Activated CD4-positive, alpha-beta memory T cell treated with anti-CD3 and anti-CD28 coated beads, Interleukin-2, amount 10 ng/mL, durations not matched to agents 7 days and 5 days (primary cell): ENCODE data around the gene PGAM4. TPM values are rescaled to one million over a fixed set of nuclear protein-coding genes. Genes with fewer than 3 reads are reported as not detected.

ENCODE experiments used
- CTCF ChIA-PET: fragments of 350-600 bp; sonication (Branson Sonifier 250); formaldehyde crosslinking; loops from one replicate; lab custom pipeline; 2021; ENCODE audit warnings: antibody characterized with exemption, inconsistent platforms; lab: Charles Lee
- POLR2A ChIA-PET: fragments of 350-600 bp; sonication (Branson Sonifier 250); formaldehyde crosslinking; loops from one replicate; lab custom pipeline; 2021; ENCODE audit warnings: antibody characterized with exemption; lab: Charles Lee
- DNase-seq: peaks from one replicate; pipeline ENCODE4 v3.0.0-alpha.2; 2020
- H3K27ac Mint-ChIP-seq: one replicate; pipeline ENCODE4 v1.8.0; 2021; ENCODE audit warnings: mild to moderate bottlenecking, mixed read lengths
- H3K27me3 Mint-ChIP-seq: one replicate; pipeline ENCODE4 v1.8.0; 2021; ENCODE audit warnings: mixed read lengths
- H3K36me3 Mint-ChIP-seq: one replicate; pipeline ENCODE4 v1.8.0; 2021; ENCODE audit warnings: low read depth, mixed read lengths
- H3K4me1 Mint-ChIP-seq: one replicate; pipeline ENCODE4 v1.8.0; 2021; ENCODE audit warnings: mixed read lengths
- H3K4me3 Mint-ChIP-seq: one replicate; pipeline ENCODE4 v1.8.0; 2021; ENCODE audit warnings: mild to moderate bottlenecking, mixed read lengths
- H3K9me3 Mint-ChIP-seq: one replicate; pipeline ENCODE4 v1.8.0; 2021; ENCODE audit warnings: mixed read lengths
- total RNA-seq, 2 experiments: library from RNA; stranded (reverse); gene quantifications; one replicate each; pipeline ENCODE4 v1.2.3, GENCODE V29; 2021

Gene PGAM4
- total RNA-seq, result under 1 TPM in 1 of 2 experiments, not detected in 1; 0.43 TPM

GRCh38 chrX:77969538-77969937 is at the start of gene PGAM4:
TSS of gene PGAM4 (minus strand) at chrX:77969638. CDS start at chrX:77969638, 0 bp downstream.
- Mint-ChIP-seq H3K9me3 (no peaks in the 10 kb centered on the region), H3K4me3 (no peak within 1 kb of the TSS)

GRCh38 chrX:78011846-78012245 is 42.4 kb upstream of the PGAM4 start:
- no peaks in the 10 kb centered on the region for H3K9me3 Mint-ChIP-seq
- no peak for DNase-seq
- H3K36me3 Mint-ChIP-seq, result peaks cover 10% of the 10 kb centered on the region
- no peaks in the 10 kb centered on the region for H3K4me1 Mint-ChIP-seq
- H3K27me3 Mint-ChIP-seq, result no peaks in the 10 kb centered on the region
- POLR2A ChIA-PET, result no interaction called here
- CTCF ChIA-PET, result no interaction called here
- no peak overlapping the region for H3K27ac Mint-ChIP-seq
- H3K4me3 Mint-ChIP-seq, result no peak overlapping the region

More at GRCh38 chrX:77969538-77969937, at the start of gene PGAM4:
- POLR2A ChIA-PET, result no interaction called here
- CTCF ChIA-PET, result no interaction called here
- Mint-ChIP-seq H3K36me3 (peaks cover 21% of the 10 kb centered on the region), H3K4me1 (peaks cover 6% of the 10 kb centered on the region), H3K27ac (no peak within 1 kb of the TSS), H3K27me3 (no peaks in the 10 kb centered on the region)
- no peak for DNase-seq

GRCh38 chrX:77979870-77980269 is 10.4 kb upstream of the PGAM4 start:
- Mint-ChIP-seq H3K9me3 (peaks cover 2% of the 10 kb centered on the region), H3K4me3 (no peak overlapping the region), H3K27ac (no peak overlapping the region), H3K4me1 (no peaks in the 10 kb centered on the region), H3K36me3 (peaks cover 9% of the 10 kb centered on the region), H3K27me3 (no peaks in the 10 kb centered on the region)
- CTCF ChIA-PET, result no interaction called here
- POLR2A ChIA-PET, result no interaction called here
- DNase-seq, result no peak

DNA sequence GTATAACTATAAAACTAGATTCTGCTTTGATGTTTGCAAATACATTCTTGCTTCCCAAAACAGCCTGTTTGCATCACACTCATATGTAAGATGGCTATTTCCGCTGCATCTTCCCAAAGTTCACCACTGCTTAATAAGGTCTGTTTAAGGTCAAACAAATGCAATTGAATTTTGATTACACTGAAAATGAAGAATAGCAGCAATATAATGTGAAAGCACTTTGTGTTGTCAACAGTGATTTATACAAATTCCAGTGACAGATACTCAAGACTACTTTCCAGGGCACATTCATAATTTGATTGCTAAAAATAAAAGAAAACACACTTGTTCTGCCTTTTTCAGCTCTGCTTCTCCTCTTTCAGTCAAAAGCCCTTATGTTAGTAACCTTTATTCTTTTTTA is 8.1 kb upstream of the PGAM4 start:
- peaks cover 2% of the 10 kb centered on the region for H3K9me3 Mint-ChIP-seq
- no peak overlapping the region for H3K27ac Mint-ChIP-seq
- CTCF ChIA-PET, result no interaction called here
- no peak for DNase-seq
- no peak overlapping the region for H3K4me3 Mint-ChIP-seq
- H3K36me3 Mint-ChIP-seq, result peaks cover 14% of the 10 kb centered on the region
- POLR2A ChIA-PET, result no interaction called here
- H3K4me1 Mint-ChIP-seq, result no peaks in the 10 kb centered on the region
- no peaks in the 10 kb centered on the region for H3K27me3 Mint-ChIP-seq

DNA sequence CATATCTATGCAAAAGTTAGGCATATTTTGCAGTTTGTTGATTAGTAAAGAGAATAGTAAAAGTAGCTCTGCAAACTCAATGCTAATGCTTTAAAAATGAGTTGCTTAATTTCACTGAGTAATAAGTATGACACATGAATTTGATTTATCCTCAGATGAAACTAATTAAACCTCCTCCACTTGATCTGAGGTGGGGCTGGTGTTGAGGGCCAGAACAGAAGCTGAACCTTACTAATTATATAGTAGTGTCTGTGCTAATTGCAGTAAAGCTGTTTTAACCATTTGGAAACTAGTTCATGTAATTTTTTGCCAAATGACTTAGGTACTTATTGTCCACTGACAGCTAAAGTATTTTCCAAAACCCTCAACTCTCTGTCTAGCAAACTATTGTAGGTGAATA is 7.7 kb upstream of the PGAM4 start:
- no peak overlapping the region for H3K27ac Mint-ChIP-seq
- H3K36me3 Mint-ChIP-seq, result peaks cover 14% of the 10 kb centered on the region
- H3K27me3 Mint-ChIP-seq, result no peaks in the 10 kb centered on the region
- no peak overlapping the region for H3K4me3 Mint-ChIP-seq
- POLR2A ChIA-PET, result no interaction called here
- CTCF ChIA-PET, result no interaction called here
- DNase-seq, result no peak
- peaks cover 2% of the 10 kb centered on the region for H3K9me3 Mint-ChIP-seq
- H3K4me1 Mint-ChIP-seq, result no peaks in the 10 kb centered on the region

DNA sequence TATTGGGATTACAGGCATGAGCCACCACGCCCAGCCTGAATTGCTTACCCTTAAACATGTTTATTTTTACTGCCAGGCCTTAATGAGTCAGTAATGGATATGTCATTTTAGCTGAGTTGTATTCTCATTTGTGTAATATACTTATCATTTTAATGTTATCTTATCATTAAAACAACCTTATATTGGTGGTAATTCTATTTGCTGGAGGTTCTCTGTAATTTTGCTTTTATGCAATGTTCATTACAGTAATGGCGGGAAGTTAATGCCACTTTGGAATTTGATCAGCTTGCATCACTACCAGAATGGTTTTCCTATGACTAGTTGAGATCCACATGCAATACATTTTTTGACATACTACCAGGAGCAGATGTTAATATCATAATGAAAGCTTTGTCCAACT is 6.3 kb upstream of the PGAM4 start:
- Mint-ChIP-seq H3K4me1 (no peaks in the 10 kb centered on the region), H3K9me3 (peaks cover 2% of the 10 kb centered on the region), H3K27me3 (no peaks in the 10 kb centered on the region), H3K27ac (no peak overlapping the region), H3K4me3 (no peak overlapping the region), H3K36me3 (peaks cover 19% of the 10 kb centered on the region)
- no peak for DNase-seq
- ChIA-PET POLR2A (no interaction called here), CTCF (no interaction called here)

GRCh38 chrX:77967631-77968030 is 1.8 kb downstream of the PGAM4 start:
- H3K27me3 Mint-ChIP-seq, result no peaks in the 10 kb centered on the region
- no peak for DNase-seq
- H3K36me3 Mint-ChIP-seq, result peaks cover 20% of the 10 kb centered on the region
- H3K4me3 Mint-ChIP-seq, result no peak overlapping the region
- peaks cover 11% of the 10 kb centered on the region for H3K4me1 Mint-ChIP-seq
- H3K9me3 Mint-ChIP-seq, result no peaks in the 10 kb centered on the region
- H3K27ac Mint-ChIP-seq, result no peak overlapping the region
- CTCF ChIA-PET, result no interaction called here
- POLR2A ChIA-PET, result no interaction called here

- no peak overlapping the region for H3K4me3 Mint-ChIP-seq
- H3K4me1 Mint-ChIP-seq, result peaks cover 24% of the 10 kb centered on the region
- CTCF ChIA-PET, result no interaction called here
- H3K27ac Mint-ChIP-seq, result no peak overlapping the region
- H3K27me3 Mint-ChIP-seq, result no peaks in the 10 kb centered on the region
- no peak for DNase-seq
- POLR2A ChIA-PET, result no interaction called here
- H3K9me3 Mint-ChIP-seq, result no peaks in the 10 kb centered on the region
- H3K36me3 Mint-ChIP-seq, result peaks cover 18% of the 10 kb centered on the region
These were observed 3.1 kb downstream of the PGAM4 start for GRCh38 chrX:77966361-77966760.

GRCh38 chrX:77962068-77962902 is 7.2 kb downstream of the PGAM4 start:
- peak overlapping the region; percentile 83 for H3K27ac Mint-ChIP-seq
- POLR2A ChIA-PET, result interaction anchor here (1.4 kb wide), 1 partner anchor 51 kb away, joined by 4 read pairs; no protein-coding TSS in a partner anchor

GRCh38 chrX:77961063-77961462 is 8.4 kb downstream of the PGAM4 start:
- ChIA-PET CTCF (no interaction called here), POLR2A (no interaction called here)
- peaks cover 46% of the 10 kb centered on the region for H3K4me1 Mint-ChIP-seq
- peak overlapping the region; percentile 56 for H3K27ac Mint-ChIP-seq
- H3K36me3 Mint-ChIP-seq, result peaks cover 23% of the 10 kb centered on the region
- H3K9me3 Mint-ChIP-seq, result no peaks in the 10 kb centered on the region
- no peaks in the 10 kb centered on the region for H3K27me3 Mint-ChIP-seq
- H3K4me3 Mint-ChIP-seq, result peak overlapping the region; percentile 27
- no peak for DNase-seq

More at GRCh38 chrX:77962068-77962902, 7.2 kb downstream of the PGAM4 start:
- Mint-ChIP-seq H3K27me3 (no peaks in the 10 kb centered on the region), H3K4me1 (peaks cover 44% of the 10 kb centered on the region), H3K4me3 (peak overlapping the region; percentile 57), H3K36me3 (peaks cover 23% of the 10 kb centered on the region), H3K9me3 (no peaks in the 10 kb centered on the region)
- peak; percentile 18 for DNase-seq
- CTCF ChIA-PET, result no interaction called here

DNA sequence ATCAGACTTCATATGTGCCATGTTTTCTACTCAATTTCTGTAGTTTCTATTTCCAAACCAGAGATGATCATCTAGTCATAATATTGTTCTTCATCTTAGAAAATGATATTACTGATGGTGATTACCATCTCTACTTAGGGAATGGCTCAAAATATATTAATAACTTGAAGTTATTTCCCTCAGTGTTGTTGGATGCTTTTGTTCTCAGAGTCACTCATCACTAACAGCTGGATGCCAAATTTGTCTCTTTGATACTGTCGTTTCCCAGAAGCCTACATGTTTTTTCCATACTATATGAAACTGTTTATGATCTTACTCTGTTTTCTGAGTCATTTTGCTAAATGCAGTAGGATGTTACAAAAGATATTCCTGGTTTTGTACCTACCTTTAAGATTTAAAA is 8.9 kb downstream of the PGAM4 start:
- H3K27ac Mint-ChIP-seq, result peak overlapping the region; percentile 56
- CTCF ChIA-PET, result no interaction called here

DNA sequence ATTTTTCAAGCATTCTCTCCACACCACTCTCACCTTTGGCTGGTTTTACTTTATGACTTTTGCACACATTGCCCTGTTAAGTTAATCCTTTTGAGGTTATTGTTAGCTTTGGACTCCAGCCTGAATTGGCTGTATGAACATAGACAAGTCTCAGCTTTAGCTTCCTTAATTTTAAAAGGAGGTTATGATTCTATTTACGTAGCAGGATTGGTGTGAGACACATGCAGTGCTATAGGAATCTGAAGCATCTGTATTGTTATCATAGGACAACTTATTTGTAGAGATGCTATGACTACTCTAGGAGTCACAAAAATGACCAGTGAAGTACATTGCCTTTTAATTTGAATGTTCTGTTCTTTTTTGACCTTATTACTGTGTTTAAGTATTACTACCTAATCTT is 15.7 kb downstream of the PGAM4 start:
- Mint-ChIP-seq H3K4me3 (no peak overlapping the region), H3K9me3 (no peaks in the 10 kb centered on the region), H3K36me3 (peaks cover 13% of the 10 kb centered on the region), H3K27me3 (no peaks in the 10 kb centered on the region), H3K4me1 (peaks cover 25% of the 10 kb centered on the region), H3K27ac (no peak overlapping the region)
- CTCF ChIA-PET, result no interaction called here
- POLR2A ChIA-PET, result no interaction called here
- DNase-seq, result no peak

More for the DNA sequence above, 8.9 kb downstream of the PGAM4 start:
- no peak for DNase-seq
- Mint-ChIP-seq H3K36me3 (peaks cover 20% of the 10 kb centered on the region), H3K4me1 (peaks cover 48% of the 10 kb centered on the region), H3K9me3 (no peaks in the 10 kb centered on the region), H3K4me3 (peak overlapping the region; percentile 27), H3K27me3 (no peaks in the 10 kb centered on the region)
- POLR2A ChIA-PET, result no interaction called here

GRCh38 chrX:77953302-77953701 is 16.1 kb downstream of the PGAM4 start:
- no peaks in the 10 kb centered on the region for H3K27me3 Mint-ChIP-seq
- CTCF ChIA-PET, result no interaction called here
- POLR2A ChIA-PET, result no interaction called here
- DNase-seq, result no peak
- H3K27ac Mint-ChIP-seq, result no peak overlapping the region
- H3K4me3 Mint-ChIP-seq, result no peak overlapping the region
- no peaks in the 10 kb centered on the region for H3K9me3 Mint-ChIP-seq
- H3K4me1 Mint-ChIP-seq, result peaks cover 24% of the 10 kb centered on the region
- peaks cover 13% of the 10 kb centered on the region for H3K36me3 Mint-ChIP-seq

DNA sequence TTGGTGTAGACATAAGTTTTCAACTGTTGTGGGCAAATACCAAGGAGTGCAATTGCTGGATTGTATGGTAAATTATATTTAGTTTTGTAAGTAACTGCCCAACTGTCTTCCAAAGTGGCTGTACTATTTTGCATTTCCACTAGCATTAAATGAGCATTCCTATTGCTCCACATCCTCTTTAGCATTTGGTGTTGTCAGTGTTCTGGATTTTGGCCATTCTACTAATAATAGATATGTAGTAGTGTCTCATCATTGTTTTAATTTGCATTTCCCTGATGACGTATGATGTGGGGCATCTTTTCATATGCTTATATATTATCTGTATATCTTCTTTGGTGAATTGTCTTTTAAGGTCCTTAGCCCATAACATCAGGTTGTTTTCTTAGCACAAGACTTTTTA is 17.3 kb downstream of the PGAM4 start:
- no peak overlapping the region for H3K4me3 Mint-ChIP-seq
- no peaks in the 10 kb centered on the region for H3K9me3 Mint-ChIP-seq
- ChIA-PET CTCF (no interaction called here), POLR2A (no interaction called here)
- H3K36me3 Mint-ChIP-seq, result peaks cover 6% of the 10 kb centered on the region
- no peak overlapping the region for H3K27ac Mint-ChIP-seq
- no peak for DNase-seq
- H3K27me3 Mint-ChIP-seq, result no peaks in the 10 kb centered on the region
- peaks cover 15% of the 10 kb centered on the region for H3K4me1 Mint-ChIP-seq
